ENCODE results near the gene MOB1B. TPM values are rescaled to one million over a fixed set of nuclear protein-coding genes. Genes with fewer than 3 reads are reported as not detected.

Gene MOB1B
- total and polyA plus RNA-seq, 2 experiments from 2014 or later = 7.9 to 30.2 TPM

- Histone ChIP-seq H3K36me3 (ENCODE audit: insufficient read depth) (no peaks in the 10 kb centered on the region), H3K79me2 (replicated peaks; ENCODE audit: insufficient read depth) (no peaks in the 10 kb centered on the region), H4K20me1 (replicated peaks; ENCODE audit: insufficient read depth) (no peaks in the 10 kb centered on the region), H3K27ac (ENCODE audit: low read depth) (no peak overlapping the region), H3K4me2 (no peak overlapping the region), H3K27me3 (ENCODE audit: insufficient read depth) (no peaks in the 10 kb centered on the region), H2AFZ (no peak overlapping the region), H3K4me3 (no peak overlapping the region), H3K4me1 (ENCODE audit: insufficient read depth) (no peaks in the 10 kb centered on the region), H3F3A (replicated peaks; ENCODE audit: low read depth) (no peaks in the 10 kb centered on the region), H3K9me2 (ENCODE audit: insufficient read depth) (no peaks in the 10 kb centered on the region)
- peaks cover 1% of the 10 kb centered on the region; the same call in 2 of the 3 replicates for H3K4me1 Mint-ChIP-seq
- TF ChIP-seq REST (IDR thresholded peaks at IDR 0.05; ENCODE audit: unreplicated experiment) (no peak), ZNF331 (CRISPR knock-in tag; IDR thresholded peaks at IDR 0.05; ENCODE audit: low read depth) (no peak), ZNF114 (CRISPR knock-in tag; IDR thresholded peaks at IDR 0.05) (no peak), EZH2 (IDR thresholded peaks at IDR 0.05; ENCODE audit: low read depth, unreplicated experiment) (no peak), JUNB (IDR thresholded peaks at IDR 0.05; ENCODE audit: unreplicated experiment) (no peak), EZH2phosphoT487 (IDR thresholded peaks at IDR 0.05; ENCODE audit: unreplicated experiment) (no peak), NANOG (IDR thresholded peaks at IDR 0.05; ENCODE audit: borderline replicate concordance) (no peak), POLR2AphosphoS5 (IDR thresholded peaks at IDR 0.05; ENCODE audit: low read depth) (no peak), ETS1 (IDR thresholded peaks at IDR 0.05) (no peak), ZNF462 (CRISPR knock-in tag; IDR thresholded peaks at IDR 0.05) (no peak), CREB1 (CRISPR knock-in tag; IDR thresholded peaks at IDR 0.05; ENCODE audit: low read depth) (no peak), STAT1 (IDR thresholded peaks at IDR 0.05; ENCODE audit: unreplicated experiment) (no peak), CTCF (conservative IDR thresholded peaks at IDR 0.05; ENCODE audit: low read depth in 2 of 2) (no peak)
- DNase-seq (ENCODE audit: low spot score) (no peak), ATAC-seq (no peak)
- H3K27me3 Mint-ChIP-seq (ENCODE audit: insufficient read depth, low read depth, poor library complexity) = no peaks in the 10 kb centered on the region
- no peak overlapping the region for H3K27ac Mint-ChIP-seq
- no peak overlapping the region for H3K4me3 Mint-ChIP-seq
- H3K36me3 Mint-ChIP-seq (ENCODE audit: low read depth) = no peaks in the 10 kb centered on the region
- H3K9me3 Mint-ChIP-seq = no peaks in the 10 kb centered on the region
Measured at GRCh38 chr4:70984106-70984505, 81.9 kb downstream of the MOB1B start.

All from GM23338 (cell line).